Measurements from ENCODE around the gene ANKRD34A.

The ANKRD34A gene

DNA sequence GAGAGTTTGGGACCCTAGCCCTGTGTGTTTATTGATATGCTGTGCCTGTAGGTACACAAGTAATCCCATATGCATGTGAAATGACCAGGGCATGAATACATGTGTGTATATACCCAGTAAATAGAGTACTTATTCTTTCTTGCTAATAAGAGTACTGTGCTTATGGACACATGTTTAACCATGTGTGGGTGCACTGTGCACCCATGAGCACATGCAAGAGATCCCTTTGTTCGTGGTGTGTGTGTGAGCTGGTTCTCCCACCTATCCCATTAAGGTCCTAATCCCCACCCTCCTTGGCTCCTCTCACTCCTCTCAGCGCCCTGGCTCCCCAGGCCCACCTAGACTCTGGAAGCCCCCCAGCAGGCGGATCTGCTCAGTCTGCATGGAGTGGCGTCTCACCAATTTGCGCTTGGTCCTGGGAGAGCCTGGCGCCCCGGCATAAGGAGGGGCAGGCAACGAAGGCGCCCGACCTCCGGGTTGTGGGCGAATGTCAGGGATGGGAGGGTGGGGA, 4.4 kb downstream of the ANKRD34A start:
- H3K4me3 ChIP-seq (replicated peaks; ENCODE audit: low read depth, low read length), result peak overlapping the region; percentile 68
- no peak for DNase-seq (ENCODE audit: low read depth)
- TF ChIP-seq, protein P1, sequence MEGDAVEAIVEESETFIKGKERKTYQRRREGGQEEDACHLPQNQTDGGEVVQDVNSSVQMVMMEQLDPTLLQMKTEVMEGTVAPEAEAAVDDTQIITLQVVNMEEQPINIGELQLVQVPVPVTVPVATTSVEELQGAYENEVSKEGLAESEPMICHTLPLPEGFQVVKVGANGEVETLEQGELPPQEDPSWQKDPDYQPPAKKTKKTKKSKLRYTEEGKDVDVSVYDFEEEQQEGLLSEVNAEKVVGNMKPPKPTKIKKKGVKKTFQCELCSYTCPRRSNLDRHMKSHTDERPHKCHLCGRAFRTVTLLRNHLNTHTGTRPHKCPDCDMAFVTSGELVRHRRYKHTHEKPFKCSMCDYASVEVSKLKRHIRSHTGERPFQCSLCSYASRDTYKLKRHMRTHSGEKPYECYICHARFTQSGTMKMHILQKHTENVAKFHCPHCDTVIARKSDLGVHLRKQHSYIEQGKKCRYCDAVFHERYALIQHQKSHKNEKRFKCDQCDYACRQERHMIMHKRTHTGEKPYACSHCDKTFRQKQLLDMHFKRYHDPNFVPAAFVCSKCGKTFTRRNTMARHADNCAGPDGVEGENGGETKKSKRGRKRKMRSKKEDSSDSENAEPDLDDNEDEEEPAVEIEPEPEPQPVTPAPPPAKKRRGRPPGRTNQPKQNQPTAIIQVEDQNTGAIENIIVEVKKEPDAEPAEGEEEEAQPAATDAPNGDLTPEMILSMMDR (IDR thresholded peaks at IDR 0.05; ENCODE audit: low read length, missing control alignments), result no peak

DNA sequence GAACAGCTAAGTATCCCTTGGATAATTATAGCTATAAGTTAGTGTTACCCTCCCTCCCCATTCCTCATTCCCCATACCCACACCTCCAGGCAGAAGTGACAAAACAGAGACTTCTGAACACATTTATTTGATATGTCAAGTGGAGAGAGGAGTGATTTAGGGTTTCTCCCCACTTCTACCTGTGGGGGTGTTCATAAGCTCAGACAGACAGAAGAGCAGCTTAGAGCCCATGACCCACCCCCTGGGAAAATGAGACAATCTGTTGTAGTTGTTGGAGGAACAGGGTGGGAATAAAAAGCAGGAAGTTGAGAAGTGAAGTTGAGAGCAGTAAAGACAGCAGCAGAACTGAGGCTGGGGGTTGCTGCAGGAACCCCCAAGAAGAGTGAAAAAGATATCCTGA, 5.0 kb downstream of the ANKRD34A start:
- TF ChIP-seq, protein P1 (IDR thresholded peaks at IDR 0.05; ENCODE audit: low read length, missing control alignments), result no peak
- no peak overlapping the region for H3K4me3 ChIP-seq (replicated peaks; ENCODE audit: low read depth, low read length)
- DNase-seq (ENCODE audit: low read depth), result no peak

DNA sequence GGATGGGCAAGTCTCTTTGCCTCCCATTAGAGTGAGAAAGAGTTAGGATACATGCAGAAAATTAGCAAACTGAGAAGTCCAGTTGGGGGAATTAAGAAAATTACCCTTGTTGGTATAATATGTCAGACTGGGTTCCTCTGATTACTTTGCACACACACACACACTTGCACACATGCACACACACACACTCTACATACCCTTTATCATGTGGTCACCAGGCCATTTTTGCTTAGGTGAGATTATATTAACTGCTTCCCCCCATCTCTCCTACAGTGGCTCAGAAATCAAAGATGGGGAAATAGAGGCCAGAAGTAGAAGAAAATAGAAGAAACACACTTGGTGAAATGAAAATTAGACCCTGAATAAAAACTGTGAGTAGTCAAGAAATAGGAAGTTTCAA, 5.6 kb downstream of the ANKRD34A start:
- H3K4me3 ChIP-seq (replicated peaks; ENCODE audit: low read depth, low read length), result no peak overlapping the region
- no peak for DNase-seq (ENCODE audit: low read depth)
- TF ChIP-seq, protein P1 (IDR thresholded peaks at IDR 0.05; ENCODE audit: low read length, missing control alignments), result no peak

DNA sequence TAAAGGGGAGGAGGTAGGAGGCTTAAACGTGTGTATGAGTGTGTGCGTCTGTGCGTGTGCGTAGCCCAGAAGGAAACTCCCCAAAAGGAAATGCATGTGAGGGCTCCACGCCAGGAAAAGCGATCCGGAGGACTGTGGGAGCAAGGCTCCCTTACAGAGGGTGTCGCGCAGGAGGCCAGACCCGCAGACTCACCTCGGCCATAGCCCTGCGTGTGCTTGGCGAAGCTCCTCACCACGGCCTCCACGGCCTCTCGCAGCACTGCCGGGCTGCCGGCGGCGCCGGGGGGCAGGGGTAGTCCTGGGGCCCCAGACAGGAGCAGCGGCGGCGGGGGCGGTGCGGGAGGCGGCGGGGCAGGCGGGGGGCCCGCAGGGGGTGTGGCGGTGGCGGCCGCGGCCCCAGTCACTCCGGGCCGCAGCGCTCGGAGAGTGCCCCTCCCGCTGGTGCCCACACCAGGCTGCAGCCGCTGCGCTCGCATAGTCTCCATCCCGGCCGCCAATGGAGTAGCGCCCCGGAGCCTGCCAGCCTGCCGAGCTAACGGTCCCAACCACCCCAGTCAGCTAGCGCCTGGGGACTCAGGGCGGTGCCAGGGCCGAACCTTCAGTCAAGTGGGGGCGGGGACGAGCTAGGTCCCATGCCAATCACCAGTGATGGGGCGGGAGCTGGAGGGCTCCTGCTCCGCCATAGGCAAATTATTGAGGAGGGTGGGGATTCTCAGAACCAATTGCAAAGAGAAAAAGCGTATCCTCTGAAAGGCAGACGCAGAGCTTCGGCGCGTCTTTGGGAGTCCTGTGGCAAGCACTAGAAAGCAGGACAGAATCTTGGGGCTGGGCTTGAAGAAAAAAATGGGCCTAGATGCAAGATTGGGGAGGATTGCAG, 6.7 kb downstream of the ANKRD34A start, which contains the start of gene LIX1L:
Gene LIX1L, minus strand, starts transcription at position 575 of the 877 bp plus-strand sequence. Its CDS starts 90 bp downstream, at position 485.
- H3K4me3 ChIP-seq (replicated peaks; ENCODE audit: low read depth, low read length), result peak within 1 kb of the TSS; percentile 70
- TF ChIP-seq, protein P1 (IDR thresholded peaks at IDR 0.05; ENCODE audit: low read length, missing control alignments), result no peak
- peak; percentile 98 for DNase-seq (ENCODE audit: low read depth)

DNA sequence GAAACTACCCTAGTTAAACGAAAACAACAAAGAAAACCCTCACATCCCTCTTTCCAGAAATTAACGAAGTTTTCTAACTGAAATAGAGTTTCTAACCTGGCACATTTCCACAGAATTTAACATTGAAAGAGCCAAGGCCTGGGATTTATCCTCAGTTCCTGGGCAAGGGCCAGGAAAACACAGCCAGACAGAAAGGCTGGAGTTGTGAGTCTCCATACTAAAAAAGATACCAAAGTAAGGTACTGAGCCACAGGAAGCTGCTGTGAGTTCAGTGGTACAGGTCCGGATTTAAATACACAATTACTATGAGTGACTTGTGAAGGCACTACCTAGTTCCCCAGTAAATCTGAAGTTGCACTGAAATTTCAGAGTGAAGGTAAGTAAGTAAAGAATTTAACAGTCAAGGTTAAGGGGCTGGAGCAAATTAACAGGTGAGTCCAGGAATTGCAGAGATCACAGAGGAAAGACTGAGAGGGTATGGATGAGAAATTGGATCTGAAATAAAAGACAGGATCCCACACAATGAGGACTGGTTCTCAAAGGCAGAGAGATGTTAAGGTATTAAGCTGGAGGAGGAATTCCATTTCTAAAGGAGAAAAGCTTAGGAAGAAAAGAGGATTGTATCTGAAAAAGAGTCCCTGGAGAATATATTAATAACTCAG, 7.5 kb downstream of the ANKRD34A start:
- TF ChIP-seq, protein P1 (IDR thresholded peaks at IDR 0.05; ENCODE audit: low read length, missing control alignments), result no peak
- DNase-seq (ENCODE audit: low read depth), result peak; percentile 71
- peak overlapping the region; percentile 70 for H3K4me3 ChIP-seq (replicated peaks; ENCODE audit: low read depth, low read length)

DNA sequence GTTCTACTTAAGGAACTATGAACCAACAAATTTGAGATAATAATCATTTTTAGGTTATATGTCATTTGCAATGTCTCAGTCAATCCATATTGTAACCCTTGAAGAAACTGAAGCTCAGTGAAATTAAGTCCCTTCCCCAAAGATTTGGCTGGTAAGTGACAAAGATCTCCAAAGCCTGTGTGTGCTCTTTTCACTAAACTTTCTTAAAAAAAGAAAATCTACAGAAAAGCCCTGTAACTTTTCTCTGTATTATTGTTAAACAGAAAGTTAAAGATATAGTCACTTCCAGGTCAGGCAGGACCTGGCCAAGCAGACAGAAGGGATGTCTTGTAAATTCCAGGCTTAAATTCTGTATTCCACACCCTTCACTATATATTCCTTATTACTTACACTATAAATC, 8.0 kb downstream of the ANKRD34A start:
- no peak for DNase-seq (ENCODE audit: low read depth)
- TF ChIP-seq, protein P1 (IDR thresholded peaks at IDR 0.05; ENCODE audit: low read length, missing control alignments), result no peak
- peak overlapping the region; percentile 70 for H3K4me3 ChIP-seq (replicated peaks; ENCODE audit: low read depth, low read length)

All from fibroblast of pulmonary artery (primary cell).